Prostate gland (tissue), 2 donors: ENCODE data around the gene ITGB7.

Source experiments
- CTCF ChIP-seq, 4 experiments: fragments of 200-600 bp in 2 of 4; fragments of 450-650 bp in 2 of 4; sonication (generic) in 2 of 4; IDR thresholded peaks; 1 replicate in 3 of 4; 2 replicates in 1 of 4; pipeline ENCODE4 v1.5.1; 2016 to 2019; ENCODE audit warnings: antibody characterized with exemption in 4 of 4, mild to moderate bottlenecking in 2 of 4, moderate library complexity in 2 of 4
- POLR2A ChIP-seq: fragments of 450-650 bp; IDR thresholded peaks from one replicate; pipeline ENCODE4 v1.6.1; 2016; ENCODE audit warnings: antibody characterized with exemption, mild to moderate bottlenecking
- POLR2AphosphoS5 ChIP-seq: sonication (generic); formaldehyde crosslinking; IDR thresholded peaks from one replicate; pipeline ENCODE4 v1.6.1; 2017; ENCODE audit warnings: antibody characterized with exemption

- TF ChIP-seq CTCF (IDR thresholded peaks at IDR 0.05) (no peak), POLR2AphosphoS5 (no peak), POLR2A (no peak)
Measured at GRCh38 chr12:53143355-53143754, 63.7 kb downstream of the ITGB7 start.
